ENCODE results near the gene SLC12A2. TPM values are rescaled to one million over a fixed set of nuclear protein-coding genes. Genes with fewer than 3 reads are reported as not detected.

Gene SLC12A2
- total and polyA plus RNA-seq, 2 experiments from 2014 or later: 8.1 to 21.3 TPM

- Histone ChIP-seq H3K79me2 (replicated peaks; ENCODE audit: insufficient read depth) (peaks cover 12% of the 10 kb centered on the region; the same call in 1 of the 2 replicates), H3K36me3 (ENCODE audit: insufficient read depth) (no peaks in the 10 kb centered on the region), H2AFZ (no peak overlapping the region), H3K4me1 (ENCODE audit: insufficient read depth) (no peaks in the 10 kb centered on the region), H3K27me3 (ENCODE audit: insufficient read depth) (no peaks in the 10 kb centered on the region), H3K27ac (ENCODE audit: low read depth) (no peak overlapping the region), H3K4me2 (no peak overlapping the region), H4K20me1 (replicated peaks; ENCODE audit: insufficient read depth) (no peaks in the 10 kb centered on the region; the same call in 1 of the 2 replicates), H3F3A (replicated peaks; ENCODE audit: low read depth) (no peaks in the 10 kb centered on the region), H3K9me2 (ENCODE audit: insufficient read depth) (no peaks in the 10 kb centered on the region), H3K4me3 (no peak overlapping the region)
- DNase-seq (ENCODE audit: low spot score): no peak
- Mint-ChIP-seq H3K36me3 (ENCODE audit: low read depth) (no peaks in the 10 kb centered on the region), H3K9me3 (no peaks in the 10 kb centered on the region), H3K4me3 (no peak overlapping the region), H3K27me3 (ENCODE audit: insufficient read depth, low read depth, poor library complexity) (no peaks in the 10 kb centered on the region), H3K4me1 (peaks cover 5% of the 10 kb centered on the region; the same call in 2 of the 3 replicates), H3K27ac (no peak overlapping the region)
- TF ChIP-seq POLR2AphosphoS5 (IDR thresholded peaks at IDR 0.05; ENCODE audit: low read depth): no peak
- no peak for TF ChIP-seq ZNF331 (CRISPR knock-in tag; IDR thresholded peaks at IDR 0.05; ENCODE audit: low read depth)
- TF ChIP-seq CREB1 (CRISPR knock-in tag; IDR thresholded peaks at IDR 0.05; ENCODE audit: low read depth): no peak
- no peak for TF ChIP-seq ZNF462 (CRISPR knock-in tag; IDR thresholded peaks at IDR 0.05)
- TF ChIP-seq CTCF (conservative IDR thresholded peaks at IDR 0.05; ENCODE audit: low read depth in 2 of 2): no peak
- TF ChIP-seq JUNB (IDR thresholded peaks at IDR 0.05; ENCODE audit: unreplicated experiment): no peak
- TF ChIP-seq STAT1 (IDR thresholded peaks at IDR 0.05; ENCODE audit: unreplicated experiment): no peak
- no peak for TF ChIP-seq REST (IDR thresholded peaks at IDR 0.05; ENCODE audit: unreplicated experiment)
- no peak for TF ChIP-seq EZH2phosphoT487 (IDR thresholded peaks at IDR 0.05; ENCODE audit: unreplicated experiment)
- TF ChIP-seq EZH2 (IDR thresholded peaks at IDR 0.05; ENCODE audit: low read depth, unreplicated experiment): no peak
- TF ChIP-seq ZNF114 (CRISPR knock-in tag; IDR thresholded peaks at IDR 0.05): no peak
- no peak for TF ChIP-seq ETS1 (IDR thresholded peaks at IDR 0.05)
- TF ChIP-seq NANOG (IDR thresholded peaks at IDR 0.05; ENCODE audit: borderline replicate concordance): no peak
- no peak for ATAC-seq
Measured at GRCh38 chr5:128105203-128105602, 21.6 kb downstream of the SLC12A2 start.

Measured in GM23338 (cell line).